Measurements from ENCODE around the gene IL6. TPM values are rescaled to one million over a fixed set of nuclear protein-coding genes. Genes with fewer than 3 reads are reported as not detected.
A peak's percentile ranks its signal among the peaks of the same experiment; 100 is the strongest.
"Not testable (repeated sequence)": the region's sequence is repeated elsewhere in the genome, so short reads cannot be mapped to it uniquely, and the experiment has no call there.

Gene IL6
- not detected in 2 replicates for total RNA-seq (2014; rRNA removed; shearing (Covaris generic))

GRCh38 chr7:22726907-22727713 lies at the start of gene IL6:
Gene IL6 (plus strand): TSS chr7:22727200. CDS start chr7:22727263, 63 bp downstream.
- in situ Hi-C loops (cut with HindIII; ENCODE audit: low sequenced_read_pairs), result no loop called here
- no peak for DNase-seq (ENCODE audit: low spot score)

- in situ Hi-C loops (cut with HindIII; ENCODE audit: low sequenced_read_pairs); DNase-seq (ENCODE audit: low spot score): not testable (repeated sequence)
Measured at GRCh38 chr7:22677263-22677662, 49.7 kb upstream of the IL6 start.

GRCh38 chr7:22677680-22678079 lies 49.3 kb upstream of the IL6 start:
- in situ Hi-C loops (cut with HindIII; ENCODE audit: low sequenced_read_pairs), result no loop called here
- DNase-seq (ENCODE audit: low spot score), result no peak

- DNase-seq (ENCODE audit: low spot score), result no peak
- in situ Hi-C loops (cut with HindIII; ENCODE audit: low sequenced_read_pairs), result no loop called here
Measured at GRCh38 chr7:22680482-22680911, 46.5 kb upstream of the IL6 start.

GRCh38 chr7:22681312-22681711 lies 45.7 kb upstream of the IL6 start:
- no peak for DNase-seq (ENCODE audit: low spot score)
- in situ Hi-C loops (cut with HindIII; ENCODE audit: low sequenced_read_pairs), result no loop called here

GRCh38 chr7:22681852-22682657 lies 44.9 kb upstream of the IL6 start:
- DNase-seq (ENCODE audit: low spot score), result no peak
- in situ Hi-C loops (cut with HindIII; ENCODE audit: low sequenced_read_pairs), result no loop called here

- in situ Hi-C loops (cut with HindIII; ENCODE audit: low sequenced_read_pairs), result no loop called here
- no peak for DNase-seq (ENCODE audit: low spot score)
Measured at GRCh38 chr7:22683379-22683778, 43.6 kb upstream of the IL6 start.

GRCh38 chr7:22686620-22687019 lies 40.4 kb upstream of the IL6 start:
- in situ Hi-C loops (cut with HindIII; ENCODE audit: low sequenced_read_pairs), result no loop called here
- no peak for DNase-seq (ENCODE audit: low spot score)

GRCh38 chr7:22688084-22688483 lies 38.9 kb upstream of the IL6 start:
- in situ Hi-C loops (cut with HindIII; ENCODE audit: low sequenced_read_pairs), result no loop called here
- DNase-seq (ENCODE audit: low spot score), result peak; percentile 9

- in situ Hi-C loops (cut with HindIII; ENCODE audit: low sequenced_read_pairs); DNase-seq (ENCODE audit: low spot score): not testable (repeated sequence)
Measured at GRCh38 chr7:22688934-22689333, 38.1 kb upstream of the IL6 start.

GRCh38 chr7:22694597-22695207 lies 32.3 kb upstream of the IL6 start:
- in situ Hi-C loops (cut with HindIII; ENCODE audit: low sequenced_read_pairs), result no loop called here
- no peak for DNase-seq (ENCODE audit: low spot score)

GRCh38 chr7:22695476-22696132 lies 31.4 kb upstream of the IL6 start:
- in situ Hi-C loops (cut with HindIII; ENCODE audit: low sequenced_read_pairs), result no loop called here
- no peak for DNase-seq (ENCODE audit: low spot score)

- DNase-seq (ENCODE audit: low spot score), result no peak
- in situ Hi-C loops (cut with HindIII; ENCODE audit: low sequenced_read_pairs), result no loop called here
Measured at GRCh38 chr7:22696541-22697228, 30.3 kb upstream of the IL6 start.

- no peak for DNase-seq (ENCODE audit: low spot score)
- in situ Hi-C loops (cut with HindIII; ENCODE audit: low sequenced_read_pairs), result no loop called here
Measured at GRCh38 chr7:22697322-22697859, 29.6 kb upstream of the IL6 start.

GRCh38 chr7:22697876-22698606 lies 29.0 kb upstream of the IL6 start:
- in situ Hi-C loops (cut with HindIII; ENCODE audit: low sequenced_read_pairs), result no loop called here
- DNase-seq (ENCODE audit: low spot score), result no peak

- in situ Hi-C loops (cut with HindIII; ENCODE audit: low sequenced_read_pairs), result no loop called here
- no peak for DNase-seq (ENCODE audit: low spot score)
Measured at GRCh38 chr7:22698767-22699166, 28.2 kb upstream of the IL6 start.

GRCh38 chr7:22700559-22701002 lies 26.4 kb upstream of the IL6 start:
- in situ Hi-C loops (cut with HindIII; ENCODE audit: low sequenced_read_pairs), result no loop called here
- DNase-seq (ENCODE audit: low spot score), result no peak

- DNase-seq (ENCODE audit: low spot score), result no peak
- in situ Hi-C loops (cut with HindIII; ENCODE audit: low sequenced_read_pairs), result no loop called here
Measured at GRCh38 chr7:22702516-22702915, 24.5 kb upstream of the IL6 start.
